PC-3 (cell line): ENCODE measurements around the gene EIF3A.

Source experiments
- CTCF ChIP-seq: fragments of 300-600 bp; sonication (generic); conservative IDR thresholded peaks from 2 replicates; pipeline ENCODE4 v1.5.1; 2017; ENCODE audit warnings: antibody characterized with exemption, low read depth, mild to moderate bottlenecking, low read length
- EZH2 ChIP-seq: fragments of 300-600 bp; sonication (generic); IDR thresholded peaks from one replicate; pipeline ENCODE4 v1.6.1; 2017; ENCODE audit warnings: antibody characterized with exemption, mild to moderate bottlenecking, low read length; ENCODE audit not compliant: unreplicated experiment

DNA sequence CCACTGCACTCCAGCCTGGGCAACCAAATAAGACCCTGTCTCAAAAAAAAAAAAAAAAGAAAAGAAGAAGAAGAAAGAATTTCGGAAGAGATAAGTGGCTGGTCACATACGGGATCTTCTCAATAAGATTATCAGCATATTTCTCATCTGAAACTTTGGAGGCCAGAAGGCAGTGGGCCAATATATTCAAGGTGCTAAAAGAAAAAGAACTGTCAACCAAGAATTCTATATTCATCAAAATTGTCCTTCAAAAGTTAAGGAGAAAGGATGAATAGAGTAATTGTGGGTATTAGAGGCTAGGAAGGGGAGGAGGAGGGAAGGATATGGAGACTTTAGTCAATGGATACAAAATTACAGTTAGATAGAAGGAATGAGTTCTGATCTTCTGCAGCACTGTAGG is 95.0 kb downstream of the EIF3A start:
- TF ChIP-seq CTCF, result no peak
- TF ChIP-seq EZH2, result no peak
